ENCODE data around the gene CLMP. TPM values are rescaled to one million over a fixed set of nuclear protein-coding genes. Genes with fewer than 3 reads are reported as not detected.
A peak's percentile ranks its signal among the peaks of the same experiment; 100 is the strongest.

Gene CLMP, protein sequence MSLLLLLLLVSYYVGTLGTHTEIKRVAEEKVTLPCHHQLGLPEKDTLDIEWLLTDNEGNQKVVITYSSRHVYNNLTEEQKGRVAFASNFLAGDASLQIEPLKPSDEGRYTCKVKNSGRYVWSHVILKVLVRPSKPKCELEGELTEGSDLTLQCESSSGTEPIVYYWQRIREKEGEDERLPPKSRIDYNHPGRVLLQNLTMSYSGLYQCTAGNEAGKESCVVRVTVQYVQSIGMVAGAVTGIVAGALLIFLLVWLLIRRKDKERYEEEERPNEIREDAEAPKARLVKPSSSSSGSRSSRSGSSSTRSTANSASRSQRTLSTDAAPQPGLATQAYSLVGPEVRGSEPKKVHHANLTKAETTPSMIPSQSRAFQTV
- total RNA-seq = 2.3 and 4.0 TPM in 2 replicates
- long read RNA-seq, partial matches to known transcripts = 0 of 1 reads
- long read RNA-seq, other reads (novel, unspliced or antisense) = 1 of 1 reads

DNA sequence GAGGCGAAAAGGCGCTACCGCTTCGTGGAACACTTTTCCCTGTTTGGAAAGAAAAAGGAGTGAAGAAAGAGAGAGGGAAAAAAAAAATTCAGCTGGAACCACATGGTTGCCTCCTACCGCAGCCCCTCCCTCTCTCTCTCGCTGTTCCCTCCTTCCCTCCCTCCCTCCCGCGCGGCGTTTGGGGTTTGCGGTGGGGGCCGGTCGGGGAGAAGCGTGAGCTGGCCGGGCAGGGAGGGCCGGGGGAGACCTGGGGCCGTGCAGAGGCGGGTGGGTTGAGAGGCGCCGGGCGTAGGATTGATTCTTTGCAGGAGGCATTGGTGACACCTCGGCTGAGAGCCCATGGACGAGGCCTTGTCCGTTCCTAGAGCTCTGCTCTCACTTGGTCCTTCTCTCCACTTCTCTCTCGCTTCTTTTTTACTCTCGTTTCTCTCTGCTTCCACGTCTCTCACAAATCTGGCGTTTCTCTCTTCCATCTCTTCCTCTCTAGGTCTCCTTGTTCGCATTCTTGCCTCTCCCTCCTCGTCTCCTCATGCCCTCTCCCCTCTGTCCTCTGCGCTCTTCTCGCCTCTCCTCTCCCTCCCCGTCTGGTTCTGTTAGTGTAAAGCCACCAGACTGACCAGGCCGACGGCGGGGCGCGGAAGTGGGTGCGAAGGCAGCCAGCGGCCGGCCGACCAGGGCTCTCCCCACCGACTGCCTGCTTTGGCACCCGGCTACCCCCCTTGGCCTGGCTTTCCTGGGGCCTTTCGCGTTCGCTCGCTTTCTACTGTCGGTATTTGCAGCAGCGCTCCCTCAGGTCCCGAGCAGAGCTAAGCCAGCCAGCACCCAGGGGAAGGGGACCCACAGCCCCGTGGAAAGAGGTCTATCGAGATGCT, at the start of gene CLMP:
Gene CLMP, minus strand, starts transcription at position 61 of the 872 bp plus-strand sequence. CDS start 308 bp downstream, outside the sequence.
- peaks cover 65% of the 10 kb centered on the region for H3K27me3 Mint-ChIP-seq
- peak within 1 kb of the TSS; percentile 59 for H3K4me3 Mint-ChIP-seq (ENCODE audit: low read depth)
- no peaks in the 10 kb centered on the region for H3K36me3 Mint-ChIP-seq (ENCODE audit: insufficient read depth)
- H3K27ac Mint-ChIP-seq = peak within 1 kb of the TSS; percentile 3
- H3K9me3 Mint-ChIP-seq (ENCODE audit: low read depth) = no peaks in the 10 kb centered on the region
- no peak for TF ChIP-seq CTCF (IDR thresholded peaks at IDR 0.05; ENCODE audit: unreplicated experiment)
- DNase-seq (ENCODE audit: low spot score, unreplicated experiment) = peak; percentile 22
- H3K4me1 Mint-ChIP-seq (ENCODE audit: low read depth) = peaks cover 6% of the 10 kb centered on the region

- no peaks in the 10 kb centered on the region for H3K9me3 Mint-ChIP-seq (ENCODE audit: low read depth)
- H3K36me3 Mint-ChIP-seq (ENCODE audit: insufficient read depth) = no peaks in the 10 kb centered on the region
- H3K4me3 Mint-ChIP-seq (ENCODE audit: low read depth) = no peak overlapping the region
- H3K27ac Mint-ChIP-seq = no peak overlapping the region
- peaks cover 18% of the 10 kb centered on the region for H3K4me1 Mint-ChIP-seq (ENCODE audit: low read depth)
- H3K27me3 Mint-ChIP-seq = peaks cover 2% of the 10 kb centered on the region
- no peak for DNase-seq (ENCODE audit: low spot score, unreplicated experiment)
- no peak for TF ChIP-seq CTCF (IDR thresholded peaks at IDR 0.05; ENCODE audit: unreplicated experiment)
Measured at GRCh38 chr11:123241874-123242543, 47.0 kb upstream of the CLMP start.

DNA sequence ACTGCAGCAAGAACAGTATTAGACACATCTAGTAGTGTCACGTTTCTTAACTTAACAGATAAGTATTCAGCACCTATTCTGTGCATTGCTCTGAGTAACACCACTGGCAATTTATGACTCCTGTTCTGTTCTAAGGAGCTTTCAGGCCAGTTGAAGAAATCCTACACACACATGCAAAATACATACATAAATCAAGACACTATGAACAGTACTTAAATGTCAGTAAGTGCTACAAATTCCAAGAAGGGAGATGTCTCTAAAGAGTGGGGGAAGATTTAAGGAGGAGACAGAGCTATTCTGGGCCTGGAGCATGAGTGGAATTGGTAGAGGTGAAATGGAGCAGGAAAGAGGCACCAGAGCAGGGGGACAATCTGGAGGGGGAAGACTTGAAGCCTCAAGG, 46.2 kb upstream of the CLMP start:
- peaks cover 2% of the 10 kb centered on the region for H3K27me3 Mint-ChIP-seq
- H3K4me3 Mint-ChIP-seq (ENCODE audit: low read depth) = no peak overlapping the region
- no peak overlapping the region for H3K27ac Mint-ChIP-seq
- H3K36me3 Mint-ChIP-seq (ENCODE audit: insufficient read depth) = no peaks in the 10 kb centered on the region
- no peak for DNase-seq (ENCODE audit: low spot score, unreplicated experiment)
- H3K4me1 Mint-ChIP-seq (ENCODE audit: low read depth) = peaks cover 18% of the 10 kb centered on the region
- no peaks in the 10 kb centered on the region for H3K9me3 Mint-ChIP-seq (ENCODE audit: low read depth)
- no peak for TF ChIP-seq CTCF (IDR thresholded peaks at IDR 0.05; ENCODE audit: unreplicated experiment)

GRCh38 chr11:123239191-123240150, 44.4 kb upstream of the CLMP start:
- Mint-ChIP-seq H3K4me1 (ENCODE audit: low read depth) (peaks cover 18% of the 10 kb centered on the region), H3K36me3 (ENCODE audit: insufficient read depth) (no peaks in the 10 kb centered on the region), H3K27ac (no peak overlapping the region)

More at GRCh38 chr11:123239191-123240150, 44.4 kb upstream of the CLMP start:
- Mint-ChIP-seq H3K9me3 (ENCODE audit: low read depth) (no peaks in the 10 kb centered on the region), H3K4me3 (ENCODE audit: low read depth) (no peak overlapping the region), H3K27me3 (peaks cover 2% of the 10 kb centered on the region)
- TF ChIP-seq CTCF (IDR thresholded peaks at IDR 0.05; ENCODE audit: unreplicated experiment) = no peak
- DNase-seq (ENCODE audit: low spot score, unreplicated experiment) = no peak
